Chondrocyte (in vitro differentiated cells): ENCODE data around the gene EML4. TPM values are rescaled to one million over a fixed set of nuclear protein-coding genes. Genes with fewer than 3 reads are reported as not detected.
"Not testable (repeated sequence)": the region's sequence is repeated elsewhere in the genome, so short reads cannot be mapped to it uniquely, and the experiment has no call there.

ENCODE experiments used
- DNase-seq: peaks from one replicate; pipeline ENCODE4 v3.0.0; 2021; ENCODE audit warnings: mixed read lengths, low spot score
- H3K27ac Mint-ChIP-seq: one replicate; pipeline ENCODE4 v1.8.0; 2021; ENCODE audit warnings: mild to moderate bottlenecking, moderate library complexity, mixed read lengths; ENCODE audit not compliant: unreplicated experiment
- H3K27me3 Mint-ChIP-seq: 2 replicates; pipeline ENCODE4 v1.8.0; 2021; ENCODE audit warnings: low read depth, mixed read lengths
- H3K36me3 Mint-ChIP-seq: 2 replicates; pipeline ENCODE4 v1.8.0; 2021; ENCODE audit warnings: low read depth, mixed read lengths
- H3K4me1 Mint-ChIP-seq: 2 replicates; pipeline ENCODE4 v1.8.0; 2021; ENCODE audit warnings: low read depth, mild to moderate bottlenecking, mixed read lengths
- H3K4me3 Mint-ChIP-seq: one replicate; pipeline ENCODE4 v1.8.0; 2021; ENCODE audit warnings: mild to moderate bottlenecking, moderate library complexity, mixed read lengths; ENCODE audit not compliant: unreplicated experiment
- H3K9me3 Mint-ChIP-seq: 2 replicates; pipeline ENCODE4 v1.8.0; 2021; ENCODE audit warnings: low read depth, mixed read lengths
- total RNA-seq: library from RNA; stranded (reverse); gene quantifications from 3 replicates; pipeline ENCODE4 v1.2.1, GENCODE V29; 2021
- TF ChIP-seq, protein P1 (sequence below): fragments of 200-600 bp; sonication (generic); IDR thresholded peaks from 2 replicates; pipeline ENCODE4 v1.5.0; 2021; ENCODE audit warnings: antibody characterized with exemption, mild to moderate bottlenecking, moderate library complexity

Gene EML4
- total RNA-seq, 1 donor from 2014 or later = 50.0 TPM

DNA sequence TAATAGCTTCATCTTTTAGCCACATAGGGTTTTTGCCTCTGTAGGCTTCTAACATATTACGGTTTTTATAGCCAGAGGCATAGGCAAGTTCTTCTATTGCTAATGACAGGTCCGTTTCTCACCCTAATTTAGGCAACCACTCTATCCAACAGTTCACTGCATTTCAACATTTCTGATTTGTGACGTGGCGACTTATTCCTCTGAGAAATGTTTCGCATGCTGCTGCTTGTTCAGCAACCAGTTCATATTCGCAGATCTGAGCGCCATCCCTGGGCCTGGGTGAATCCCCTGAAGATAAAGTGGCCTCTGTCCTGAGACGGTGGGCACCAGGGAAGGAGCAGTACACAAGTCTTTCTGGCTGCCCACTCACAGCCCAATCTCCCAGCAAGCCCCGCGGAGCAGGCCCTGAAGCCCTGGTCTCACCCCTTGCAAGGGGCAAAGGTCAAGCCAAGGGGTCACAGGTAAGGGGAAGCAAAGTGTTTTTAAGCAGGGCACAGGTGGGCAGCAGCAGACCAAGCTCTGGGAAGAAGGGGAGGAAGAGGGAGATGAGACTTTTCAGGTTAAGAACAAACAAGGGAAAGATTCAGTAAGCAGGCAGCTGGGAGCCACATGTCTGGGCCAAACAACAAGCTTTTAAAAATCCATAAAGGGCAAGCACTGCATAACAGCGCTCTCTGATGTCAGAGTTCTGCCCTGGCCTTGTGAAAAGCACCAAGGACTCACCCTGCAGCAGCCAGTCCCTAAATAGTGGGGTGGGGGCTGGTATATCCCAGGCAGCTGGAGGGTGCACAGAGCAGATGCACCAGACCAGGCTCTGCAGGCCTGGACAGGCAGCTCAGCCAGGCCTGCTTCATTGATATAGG is 202.7 kb downstream of the EML4 start:
- H3K4me1 Mint-ChIP-seq = peaks cover 4% of the 10 kb centered on the region
- TF ChIP-seq, protein P1, sequence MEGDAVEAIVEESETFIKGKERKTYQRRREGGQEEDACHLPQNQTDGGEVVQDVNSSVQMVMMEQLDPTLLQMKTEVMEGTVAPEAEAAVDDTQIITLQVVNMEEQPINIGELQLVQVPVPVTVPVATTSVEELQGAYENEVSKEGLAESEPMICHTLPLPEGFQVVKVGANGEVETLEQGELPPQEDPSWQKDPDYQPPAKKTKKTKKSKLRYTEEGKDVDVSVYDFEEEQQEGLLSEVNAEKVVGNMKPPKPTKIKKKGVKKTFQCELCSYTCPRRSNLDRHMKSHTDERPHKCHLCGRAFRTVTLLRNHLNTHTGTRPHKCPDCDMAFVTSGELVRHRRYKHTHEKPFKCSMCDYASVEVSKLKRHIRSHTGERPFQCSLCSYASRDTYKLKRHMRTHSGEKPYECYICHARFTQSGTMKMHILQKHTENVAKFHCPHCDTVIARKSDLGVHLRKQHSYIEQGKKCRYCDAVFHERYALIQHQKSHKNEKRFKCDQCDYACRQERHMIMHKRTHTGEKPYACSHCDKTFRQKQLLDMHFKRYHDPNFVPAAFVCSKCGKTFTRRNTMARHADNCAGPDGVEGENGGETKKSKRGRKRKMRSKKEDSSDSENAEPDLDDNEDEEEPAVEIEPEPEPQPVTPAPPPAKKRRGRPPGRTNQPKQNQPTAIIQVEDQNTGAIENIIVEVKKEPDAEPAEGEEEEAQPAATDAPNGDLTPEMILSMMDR = no peak
- H3K27ac Mint-ChIP-seq = no peak overlapping the region
- H3K9me3 Mint-ChIP-seq = no peaks in the 10 kb centered on the region
- no peak for DNase-seq
- H3K4me3 Mint-ChIP-seq = no peak overlapping the region
- H3K36me3 Mint-ChIP-seq = no peaks in the 10 kb centered on the region
- peaks cover 3% of the 10 kb centered on the region for H3K27me3 Mint-ChIP-seq

DNA sequence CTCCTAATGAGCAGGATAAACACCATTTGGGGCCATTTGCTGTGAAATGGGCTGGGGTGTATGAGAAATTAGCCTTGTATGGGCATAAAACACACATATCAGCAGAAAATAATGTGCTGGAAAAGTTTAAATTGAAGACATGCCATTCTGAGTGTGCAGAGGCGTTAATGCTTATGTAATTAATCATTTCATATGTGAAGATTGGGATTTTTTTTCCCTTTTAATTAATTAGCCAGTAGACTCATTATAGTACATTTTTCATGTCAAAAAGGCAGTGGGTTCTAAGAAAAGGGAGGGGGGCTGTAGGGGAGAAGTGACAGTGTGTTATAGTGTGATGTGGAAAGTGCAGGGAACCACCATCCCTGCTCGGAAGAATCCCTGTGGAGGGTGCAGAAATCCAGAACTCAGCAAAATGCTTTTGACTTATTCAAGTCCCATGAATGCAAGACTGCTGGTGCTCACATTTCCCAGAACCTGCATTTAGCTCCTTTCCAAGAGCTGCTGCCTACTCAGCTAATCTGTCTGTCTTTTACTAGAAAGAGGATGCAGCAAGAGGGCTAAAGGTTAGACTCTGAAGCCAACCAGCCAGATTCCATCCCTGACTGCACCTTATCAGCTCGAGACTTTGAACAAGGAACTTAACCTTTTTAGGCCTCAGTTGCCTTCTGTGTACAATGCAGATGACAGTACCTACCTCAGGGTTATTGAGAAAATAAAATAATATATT is 203.5 kb downstream of the EML4 start:
- H3K4me1 Mint-ChIP-seq = peaks cover 3% of the 10 kb centered on the region
- H3K27ac Mint-ChIP-seq = no peak overlapping the region
- TF ChIP-seq, protein P1 = no peak
- no peaks in the 10 kb centered on the region for H3K36me3 Mint-ChIP-seq
- DNase-seq = no peak
- peaks cover 3% of the 10 kb centered on the region for H3K27me3 Mint-ChIP-seq
- no peak overlapping the region for H3K4me3 Mint-ChIP-seq
- H3K9me3 Mint-ChIP-seq = no peaks in the 10 kb centered on the region

DNA sequence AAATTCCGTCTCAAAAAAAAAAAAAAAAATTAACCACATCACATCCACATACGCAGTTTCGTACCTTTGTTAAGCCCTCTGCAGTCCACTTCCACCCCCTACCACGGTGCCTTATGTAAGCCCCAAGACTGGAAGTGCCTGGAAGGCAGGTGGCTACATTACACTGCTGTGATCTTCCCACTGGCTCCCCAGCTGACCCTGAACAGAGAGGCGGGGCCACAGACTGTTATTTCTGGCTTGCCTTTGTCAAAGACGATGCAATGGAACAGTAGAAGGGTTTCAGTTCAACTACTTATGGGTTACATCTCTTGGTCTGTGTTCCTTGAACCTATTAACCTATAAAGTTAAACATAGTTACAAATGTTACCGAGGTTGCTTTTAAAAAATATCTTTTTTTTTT is 207.6 kb downstream of the EML4 start:
- DNase-seq = no peak
- Mint-ChIP-seq H3K4me3 (no peak overlapping the region), H3K36me3 (no peaks in the 10 kb centered on the region), H3K27ac (no peak overlapping the region), H3K9me3 (no peaks in the 10 kb centered on the region), H3K27me3 (peaks cover 3% of the 10 kb centered on the region), H3K4me1 (no peaks in the 10 kb centered on the region)
- TF ChIP-seq, protein P1 = no peak

DNA sequence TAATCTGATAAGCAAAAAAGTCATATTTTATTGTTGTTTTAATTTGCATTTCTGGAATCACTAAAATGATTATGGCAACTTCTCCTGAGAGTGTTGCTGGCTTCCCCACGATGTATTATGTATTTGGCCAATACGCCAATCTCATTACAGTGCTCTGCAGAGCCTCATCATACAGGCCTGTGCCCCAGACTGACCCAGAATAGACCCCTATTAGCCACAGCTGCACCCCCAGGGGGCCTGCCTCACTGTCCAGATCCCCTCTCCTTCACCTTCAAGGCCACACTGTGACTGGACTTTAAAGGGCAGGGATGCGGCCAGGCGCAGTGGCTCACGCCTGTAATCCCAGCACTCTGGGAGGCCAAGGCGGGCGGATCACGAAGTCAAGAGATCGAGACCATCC is 209.3 kb downstream of the EML4 start:
- no peak overlapping the region for H3K4me3 Mint-ChIP-seq
- no peaks in the 10 kb centered on the region for H3K9me3 Mint-ChIP-seq
- H3K36me3 Mint-ChIP-seq = no peaks in the 10 kb centered on the region
- no peak overlapping the region for H3K27ac Mint-ChIP-seq
- H3K27me3 Mint-ChIP-seq = peaks cover 5% of the 10 kb centered on the region
- TF ChIP-seq, protein P1 = no peak
- DNase-seq = no peak
- no peaks in the 10 kb centered on the region for H3K4me1 Mint-ChIP-seq

DNA sequence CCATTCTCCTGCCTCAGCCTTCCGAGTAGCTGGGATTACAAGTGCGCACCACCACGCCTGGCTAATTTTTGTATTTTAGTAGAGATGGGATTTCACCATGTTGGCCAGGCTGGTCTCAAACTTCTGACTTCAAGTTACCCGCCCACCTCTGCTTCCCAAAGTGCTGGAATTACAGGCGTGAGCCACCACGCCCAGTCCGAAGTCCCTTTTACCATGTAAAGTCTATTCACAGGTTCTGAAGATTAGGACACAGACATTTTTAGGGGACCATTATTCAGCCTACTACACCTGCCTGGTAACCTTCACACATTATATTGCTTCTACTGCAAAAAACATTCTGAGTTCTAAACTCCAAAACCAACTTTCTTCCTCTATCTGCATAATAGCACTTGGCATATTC is 210.9 kb downstream of the EML4 start:
- H3K27ac Mint-ChIP-seq, H3K9me3 Mint-ChIP-seq, H3K36me3 Mint-ChIP-seq, H3K27me3 Mint-ChIP-seq, H3K4me1 Mint-ChIP-seq, H3K4me3 Mint-ChIP-seq, DNase-seq: not testable (repeated sequence)
